DMS 273 (cell line): ENCODE data around the gene RFX2.

Experiments used
- DNase-seq: peaks from one replicate; lab custom pipeline; 2025; ENCODE audit not compliant: unreplicated experiment; lab: John Stamatoyannopoulos, UW

RFX2 gene

GRCh38 chr19:5959260-5960004 is 150.9 kb downstream of the RFX2 start:
- DNase-seq, result no peak

DNA sequence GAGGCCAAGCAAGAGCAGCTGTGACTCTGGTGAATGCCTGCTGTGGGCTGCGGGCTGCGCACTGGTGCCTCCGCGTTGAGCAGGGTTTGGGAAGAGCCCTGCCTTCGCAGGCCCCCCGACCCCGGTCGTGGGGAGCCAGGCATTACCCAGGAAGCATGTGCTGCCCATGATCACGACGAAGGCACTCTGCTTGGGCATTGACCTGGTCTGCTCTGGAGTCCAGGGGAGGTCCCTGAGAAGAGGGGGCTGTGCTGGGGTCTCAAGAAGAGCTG is 151.5 kb downstream of the RFX2 start:
- no peak for DNase-seq

DNA sequence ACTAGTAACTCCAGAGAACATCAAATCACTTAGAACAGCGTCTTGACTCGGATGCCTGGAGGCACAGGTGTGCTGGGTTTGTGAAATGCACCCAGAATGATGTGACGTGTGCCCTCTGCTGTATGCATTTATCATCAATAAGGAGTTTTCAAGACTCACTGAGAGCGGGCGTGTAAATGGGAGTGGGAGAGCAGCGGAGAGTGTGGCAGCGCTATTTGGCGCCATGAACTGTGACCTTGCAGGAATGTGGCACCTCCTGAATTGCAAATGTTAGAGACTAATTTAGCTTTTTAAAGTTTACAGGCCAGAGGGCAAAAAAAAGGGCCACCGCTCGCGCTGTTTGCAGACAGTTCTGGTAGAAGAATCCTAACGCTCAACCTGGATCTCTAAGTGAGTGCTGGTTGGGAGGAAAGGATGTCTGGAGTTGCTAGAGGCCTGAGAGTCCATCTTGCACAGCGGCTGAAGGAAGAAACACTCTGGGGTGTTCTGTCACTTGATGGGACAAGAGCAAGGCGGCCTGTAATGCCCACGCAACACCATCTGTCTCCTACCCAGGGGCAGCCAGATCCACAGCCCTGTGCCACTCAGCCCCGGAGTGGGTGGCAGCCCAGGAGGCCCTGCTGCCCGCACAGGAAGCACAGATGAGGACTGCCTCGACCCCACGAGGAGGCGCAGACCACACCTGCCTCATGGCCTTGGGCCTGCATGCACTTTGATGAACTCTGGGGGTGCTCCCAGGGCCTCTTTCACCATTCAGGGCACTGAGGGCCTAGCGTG is 152.0 kb downstream of the RFX2 start:
- no peak for DNase-seq

GRCh38 chr19:5957170-5957569 is 153.1 kb downstream of the RFX2 start:
- DNase-seq, result no peak

- no peak for DNase-seq
Measured at GRCh38 chr19:5956728-5957127, 153.6 kb downstream of the RFX2 start.

GRCh38 chr19:5956323-5956722 is 154.0 kb downstream of the RFX2 start:
- DNase-seq, result no peak

GRCh38 chr19:5955636-5955935 is 154.7 kb downstream of the RFX2 start:
- DNase-seq, result no peak

GRCh38 chr19:5954293-5954692 is 156.0 kb downstream of the RFX2 start:
- no peak for DNase-seq

DNA sequence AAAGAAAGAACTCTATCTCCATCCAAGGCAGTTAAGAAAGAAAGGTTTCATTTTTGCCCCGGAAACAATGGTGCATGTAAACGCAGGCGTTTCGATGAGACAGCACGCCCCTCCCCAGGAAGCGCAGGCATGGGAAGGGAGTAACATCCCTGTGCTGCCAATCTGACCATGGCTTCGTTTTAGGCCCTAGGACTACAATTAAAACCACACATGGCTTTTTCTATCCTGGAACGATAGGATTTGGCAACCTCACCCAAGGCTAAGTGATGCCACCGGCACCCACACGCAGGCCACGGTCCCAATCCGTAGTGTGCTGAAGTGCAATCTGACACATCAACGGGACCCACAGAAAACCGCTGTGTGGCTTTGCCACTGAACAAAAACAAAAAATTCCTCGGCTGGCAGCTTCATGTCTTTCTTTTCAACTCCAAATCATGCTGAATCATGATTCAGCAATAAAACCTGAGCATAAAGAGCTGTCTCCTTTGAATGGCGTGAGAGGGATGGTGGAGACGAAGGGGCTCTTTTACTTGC is 156.6 kb downstream of the RFX2 start:
- DNase-seq, result no peak

- DNase-seq, result no peak
Measured at GRCh38 chr19:5953030-5953589, 157.2 kb downstream of the RFX2 start.

DNA sequence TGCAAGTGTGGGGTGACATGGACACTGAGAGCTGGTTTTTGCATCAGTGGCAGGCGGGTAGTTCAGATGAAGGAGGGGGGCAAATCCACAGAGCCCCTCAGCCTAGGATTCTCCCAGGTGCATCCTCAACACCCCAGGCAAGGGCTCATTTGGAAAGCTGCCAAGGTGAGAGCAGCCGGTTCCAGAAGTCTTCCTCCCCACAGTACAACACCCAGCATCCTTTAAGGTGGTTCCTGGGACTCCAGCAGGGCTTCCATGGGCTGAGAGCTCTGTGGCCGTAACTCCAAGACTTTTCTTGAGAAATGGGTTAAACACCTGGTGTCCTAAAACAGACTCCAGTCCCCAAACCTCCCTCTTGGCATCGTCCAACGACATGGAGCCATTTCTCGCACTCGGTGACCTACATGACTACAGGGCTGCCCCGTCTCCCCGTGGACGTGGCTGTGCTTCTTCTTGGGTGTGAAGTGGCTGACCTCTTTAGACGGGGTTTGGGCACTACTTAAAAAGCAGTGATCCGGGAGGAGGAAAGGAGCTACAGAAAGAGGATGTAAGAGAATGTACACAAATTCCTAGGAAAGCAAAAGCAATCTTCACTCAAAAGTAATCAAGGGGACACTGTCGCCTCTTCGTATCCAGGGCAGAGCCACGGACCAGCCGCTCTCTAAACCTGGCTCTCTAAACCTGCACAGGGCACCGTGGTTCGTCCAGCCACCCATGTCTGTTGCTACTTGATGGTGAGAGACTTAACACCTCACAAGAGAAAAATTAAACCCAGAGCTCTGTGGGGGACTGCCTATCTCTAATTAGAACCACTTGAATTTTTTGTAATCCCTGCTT is 157.9 kb downstream of the RFX2 start:
- no peak for DNase-seq

- DNase-seq, result no peak
Measured at GRCh38 chr19:5951338-5951861, 158.9 kb downstream of the RFX2 start.

GRCh38 chr19:5950741-5951140 is 159.6 kb downstream of the RFX2 start:
- no peak for DNase-seq

- peak; percentile 31 for DNase-seq
Measured at GRCh38 chr19:5949792-5950305, 160.5 kb downstream of the RFX2 start.

GRCh38 chr19:5948752-5949564 is 161.3 kb downstream of the RFX2 start:
- DNase-seq, result no peak

GRCh38 chr19:5947435-5947834 is 162.9 kb downstream of the RFX2 start:
- DNase-seq, result no peak

DNA sequence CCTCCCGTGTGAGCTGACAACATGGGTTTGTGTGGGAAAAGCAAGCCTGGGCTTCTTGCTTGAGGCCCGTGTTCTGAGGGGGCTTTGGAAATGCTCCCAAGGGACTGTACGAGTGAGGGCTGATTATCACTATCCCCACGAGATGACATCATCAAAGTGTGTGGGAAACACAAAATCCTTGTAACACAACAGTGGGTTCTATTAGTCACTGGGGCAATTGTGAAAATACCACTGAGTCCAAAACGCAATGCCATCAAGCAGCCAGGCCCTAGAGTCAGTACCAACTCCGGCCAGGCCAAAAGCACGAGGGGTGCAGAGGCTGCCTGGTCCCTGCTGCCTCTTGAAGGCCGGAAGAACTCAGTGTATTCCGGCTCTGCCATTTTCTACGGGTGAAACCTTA is 166.7 kb downstream of the RFX2 start:
- DNase-seq, result no peak
